GM12878 (cell line): Measurements from ENCODE around the gene FLOT1.

Experiments
- ASH2L ChIP-seq: fragments of 300-600, 200-600 bp; sonication (generic); IDR thresholded peaks from 2 replicates; pipeline ENCODE4 v1.6.1; 2017; ENCODE audit warnings: low read depth, mild to moderate bottlenecking, borderline replicate concordance
- EP300 ChIP-seq, 2 experiments: fragments of 150-350 bp in 1 of 2; IDR thresholded peaks; 2 replicates each; pipeline ENCODE4 v1.6.1; 2011 to 2012; ENCODE audit warnings: low read depth in 2 of 2, low read length in 2 of 2, borderline replicate concordance in 1 of 2, improper control_type of control experiment in 1 of 2, inconsistent platforms in 1 of 2; ENCODE audit not compliant: control insufficient read depth in 1 of 2
- JUNB ChIP-seq: IDR thresholded peaks from 2 replicates; pipeline ENCODE4 v1.6.1; 2016; ENCODE audit warnings: antibody characterized with exemption, mild to moderate bottlenecking
- MXI1 ChIP-seq: fragments of 150-350 bp; IDR thresholded peaks from 2 replicates; pipeline ENCODE4 v1.6.1; 2011; ENCODE audit warnings: low read depth, mild to moderate bottlenecking, inconsistent platforms, low read length, improper control_type of control experiment
- NRF1 ChIP-seq: conservative IDR thresholded peaks from 2 replicates; pipeline ENCODE4 v1.6.1; 2011; ENCODE audit warnings: mild to moderate bottlenecking, low read depth, low read length, improper control_type of control experiment
- RAD21 ChIP-seq: IDR thresholded peaks from 2 replicates; pipeline ENCODE4 v1.6.1; 2011; ENCODE audit warnings: mild to moderate bottlenecking, low read depth, low read length, moderate library complexity; ENCODE audit not compliant: insufficient read depth
- SMARCA5 ChIP-seq: fragments of 450-650 bp; IDR thresholded peaks from 2 replicates; pipeline ENCODE4 v1.6.1; 2017; ENCODE audit warnings: mild to moderate bottlenecking
- SRF ChIP-seq, 2 experiments: IDR thresholded peaks; 2 replicates each; pipeline ENCODE4 v1.6.1; 2011; ENCODE audit warnings: low read depth in 2 of 2, low read length in 2 of 2, mild to moderate bottlenecking in 1 of 2, moderate library complexity in 1 of 2
- TF ChIP-seq, protein P1 (sequence below): fragments of 450-650 bp; IDR thresholded peaks from 2 replicates; pipeline ENCODE4 v1.6.1; 2016; ENCODE audit warnings: mild to moderate bottlenecking, moderate library complexity, borderline replicate concordance
- TF ChIP-seq, protein P2 (sequence below): fragments of 450-650 bp; IDR thresholded peaks from 2 replicates; pipeline ENCODE4 v1.6.1; 2017; ENCODE audit warnings: antibody characterized with exemption, mild to moderate bottlenecking, moderate library complexity
- TF ChIP-seq, protein P3 (sequence below), 3 experiments: IDR thresholded peaks in 2 of 3; conservative IDR thresholded peaks in 1 of 3; 2 replicates each; pipeline ENCODE4 v1.5.1; 2011; ENCODE audit warnings: low read depth in 3 of 3, low read length in 3 of 3, mild to moderate bottlenecking in 3 of 3, control low read depth in 2 of 3, moderate library complexity in 2 of 3, inconsistent platforms in 1 of 3, mixed read lengths in 1 of 3; ENCODE audit not compliant: control insufficient read depth in 2 of 3, insufficient read depth in 1 of 3; ENCODE audit errors: extremely low read depth in 1 of 3
- TF ChIP-seq, protein P4 (sequence below): fragments of 450-650 bp; IDR thresholded peaks from 2 replicates; pipeline ENCODE4 v1.6.1; 2017; ENCODE audit warnings: mild to moderate bottlenecking

DNA sequence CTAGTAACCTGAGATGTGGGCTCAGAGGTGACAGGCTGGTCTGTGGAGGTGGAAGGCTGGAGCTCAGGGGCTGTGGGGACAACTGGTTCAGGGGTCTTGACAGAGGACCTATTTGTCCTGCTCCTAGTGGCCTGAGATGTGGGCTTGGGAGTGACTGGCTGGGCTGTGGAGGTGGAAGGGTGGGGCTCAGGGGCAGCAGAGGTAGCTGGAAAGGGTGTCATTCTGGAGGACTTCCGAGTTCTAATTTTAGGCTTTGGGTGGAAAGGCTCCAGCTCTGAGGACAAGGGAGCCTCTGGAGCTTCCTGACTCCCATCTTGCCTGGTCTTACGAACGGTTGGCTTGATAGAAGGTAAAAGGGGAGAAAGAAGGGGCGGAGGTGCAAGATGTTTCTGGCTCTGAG, 36.9 kb downstream of the FLOT1 start:
- TF ChIP-seq SRF (IDR thresholded peaks at IDR 0.05; ENCODE audit: low read depth in 2 of 2, low read length in 2 of 2): no peak
- no peak for TF ChIP-seq RAD21
- TF ChIP-seq, protein P1, sequence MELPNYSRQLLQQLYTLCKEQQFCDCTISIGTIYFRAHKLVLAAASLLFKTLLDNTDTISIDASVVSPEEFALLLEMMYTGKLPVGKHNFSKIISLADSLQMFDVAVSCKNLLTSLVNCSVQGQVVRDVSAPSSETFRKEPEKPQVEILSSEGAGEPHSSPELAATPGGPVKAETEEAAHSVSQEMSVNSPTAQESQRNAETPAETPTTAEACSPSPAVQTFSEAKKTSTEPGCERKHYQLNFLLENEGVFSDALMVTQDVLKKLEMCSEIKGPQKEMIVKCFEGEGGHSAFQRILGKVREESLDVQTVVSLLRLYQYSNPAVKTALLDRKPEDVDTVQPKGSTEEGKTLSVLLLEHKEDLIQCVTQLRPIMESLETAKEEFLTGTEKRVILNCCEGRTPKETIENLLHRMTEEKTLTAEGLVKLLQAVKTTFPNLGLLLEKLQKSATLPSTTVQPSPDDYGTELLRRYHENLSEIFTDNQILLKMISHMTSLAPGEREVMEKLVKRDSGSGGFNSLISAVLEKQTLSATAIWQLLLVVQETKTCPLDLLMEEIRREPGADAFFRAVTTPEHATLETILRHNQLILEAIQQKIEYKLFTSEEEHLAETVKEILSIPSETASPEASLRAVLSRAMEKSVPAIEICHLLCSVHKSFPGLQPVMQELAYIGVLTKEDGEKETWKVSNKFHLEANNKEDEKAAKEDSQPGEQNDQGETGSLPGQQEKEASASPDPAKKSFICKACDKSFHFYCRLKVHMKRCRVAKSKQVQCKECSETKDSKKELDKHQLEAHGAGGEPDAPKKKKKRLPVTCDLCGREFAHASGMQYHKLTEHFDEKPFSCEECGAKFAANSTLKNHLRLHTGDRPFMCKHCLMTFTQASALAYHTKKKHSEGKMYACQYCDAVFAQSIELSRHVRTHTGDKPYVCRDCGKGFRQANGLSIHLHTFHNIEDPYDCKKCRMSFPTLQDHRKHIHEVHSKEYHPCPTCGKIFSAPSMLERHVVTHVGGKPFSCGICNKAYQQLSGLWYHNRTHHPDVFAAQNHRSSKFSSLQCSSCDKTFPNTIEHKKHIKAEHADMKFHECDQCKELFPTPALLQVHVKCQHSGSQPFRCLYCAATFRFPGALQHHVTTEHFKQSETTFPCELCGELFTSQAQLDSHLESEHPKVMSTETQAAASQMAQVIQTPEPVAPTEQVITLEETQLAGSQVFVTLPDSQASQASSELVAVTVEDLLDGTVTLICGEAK: no peak
- TF ChIP-seq, protein P2, sequence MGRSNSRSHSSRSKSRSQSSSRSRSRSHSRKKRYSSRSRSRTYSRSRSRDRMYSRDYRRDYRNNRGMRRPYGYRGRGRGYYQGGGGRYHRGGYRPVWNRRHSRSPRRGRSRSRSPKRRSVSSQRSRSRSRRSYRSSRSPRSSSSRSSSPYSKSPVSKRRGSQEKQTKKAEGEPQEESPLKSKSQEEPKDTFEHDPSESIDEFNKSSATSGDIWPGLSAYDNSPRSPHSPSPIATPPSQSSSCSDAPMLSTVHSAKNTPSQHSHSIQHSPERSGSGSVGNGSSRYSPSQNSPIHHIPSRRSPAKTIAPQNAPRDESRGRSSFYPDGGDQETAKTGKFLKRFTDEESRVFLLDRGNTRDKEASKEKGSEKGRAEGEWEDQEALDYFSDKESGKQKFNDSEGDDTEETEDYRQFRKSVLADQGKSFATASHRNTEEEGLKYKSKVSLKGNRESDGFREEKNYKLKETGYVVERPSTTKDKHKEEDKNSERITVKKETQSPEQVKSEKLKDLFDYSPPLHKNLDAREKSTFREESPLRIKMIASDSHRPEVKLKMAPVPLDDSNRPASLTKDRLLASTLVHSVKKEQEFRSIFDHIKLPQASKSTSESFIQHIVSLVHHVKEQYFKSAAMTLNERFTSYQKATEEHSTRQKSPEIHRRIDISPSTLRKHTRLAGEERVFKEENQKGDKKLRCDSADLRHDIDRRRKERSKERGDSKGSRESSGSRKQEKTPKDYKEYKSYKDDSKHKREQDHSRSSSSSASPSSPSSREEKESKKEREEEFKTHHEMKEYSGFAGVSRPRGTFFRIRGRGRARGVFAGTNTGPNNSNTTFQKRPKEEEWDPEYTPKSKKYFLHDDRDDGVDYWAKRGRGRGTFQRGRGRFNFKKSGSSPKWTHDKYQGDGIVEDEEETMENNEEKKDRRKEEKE: no peak
- TF ChIP-seq, protein P3, sequence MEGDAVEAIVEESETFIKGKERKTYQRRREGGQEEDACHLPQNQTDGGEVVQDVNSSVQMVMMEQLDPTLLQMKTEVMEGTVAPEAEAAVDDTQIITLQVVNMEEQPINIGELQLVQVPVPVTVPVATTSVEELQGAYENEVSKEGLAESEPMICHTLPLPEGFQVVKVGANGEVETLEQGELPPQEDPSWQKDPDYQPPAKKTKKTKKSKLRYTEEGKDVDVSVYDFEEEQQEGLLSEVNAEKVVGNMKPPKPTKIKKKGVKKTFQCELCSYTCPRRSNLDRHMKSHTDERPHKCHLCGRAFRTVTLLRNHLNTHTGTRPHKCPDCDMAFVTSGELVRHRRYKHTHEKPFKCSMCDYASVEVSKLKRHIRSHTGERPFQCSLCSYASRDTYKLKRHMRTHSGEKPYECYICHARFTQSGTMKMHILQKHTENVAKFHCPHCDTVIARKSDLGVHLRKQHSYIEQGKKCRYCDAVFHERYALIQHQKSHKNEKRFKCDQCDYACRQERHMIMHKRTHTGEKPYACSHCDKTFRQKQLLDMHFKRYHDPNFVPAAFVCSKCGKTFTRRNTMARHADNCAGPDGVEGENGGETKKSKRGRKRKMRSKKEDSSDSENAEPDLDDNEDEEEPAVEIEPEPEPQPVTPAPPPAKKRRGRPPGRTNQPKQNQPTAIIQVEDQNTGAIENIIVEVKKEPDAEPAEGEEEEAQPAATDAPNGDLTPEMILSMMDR (IDR thresholded peaks at IDR 0.05 in 2 of 3, conservative IDR thresholded peaks at IDR 0.05 in 1 of 3; ENCODE audit: control insufficient read depth in 2 of 3, extremely low read depth in 1 of 3, insufficient read depth in 1 of 3, low read depth in 3 of 3, low read length in 3 of 3): no peak
- no peak for TF ChIP-seq SMARCA5
- TF ChIP-seq EP300 (IDR thresholded peaks at IDR 0.05; ENCODE audit: borderline replicate concordance in 1 of 2, control insufficient read depth in 1 of 2, low read depth in 2 of 2, low read length in 2 of 2): no peak
- no peak for TF ChIP-seq NRF1
- TF ChIP-seq MXI1: no peak
- no peak for TF ChIP-seq ASH2L
- TF ChIP-seq, protein P4, sequence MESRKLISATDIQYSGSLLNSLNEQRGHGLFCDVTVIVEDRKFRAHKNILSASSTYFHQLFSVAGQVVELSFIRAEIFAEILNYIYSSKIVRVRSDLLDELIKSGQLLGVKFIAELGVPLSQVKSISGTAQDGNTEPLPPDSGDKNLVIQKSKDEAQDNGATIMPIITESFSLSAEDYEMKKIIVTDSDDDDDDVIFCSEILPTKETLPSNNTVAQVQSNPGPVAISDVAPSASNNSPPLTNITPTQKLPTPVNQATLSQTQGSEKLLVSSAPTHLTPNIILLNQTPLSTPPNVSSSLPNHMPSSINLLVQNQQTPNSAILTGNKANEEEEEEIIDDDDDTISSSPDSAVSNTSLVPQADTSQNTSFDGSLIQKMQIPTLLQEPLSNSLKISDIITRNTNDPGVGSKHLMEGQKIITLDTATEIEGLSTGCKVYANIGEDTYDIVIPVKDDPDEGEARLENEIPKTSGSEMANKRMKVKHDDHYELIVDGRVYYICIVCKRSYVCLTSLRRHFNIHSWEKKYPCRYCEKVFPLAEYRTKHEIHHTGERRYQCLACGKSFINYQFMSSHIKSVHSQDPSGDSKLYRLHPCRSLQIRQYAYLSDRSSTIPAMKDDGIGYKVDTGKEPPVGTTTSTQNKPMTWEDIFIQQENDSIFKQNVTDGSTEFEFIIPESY: no peak
- TF ChIP-seq JUNB: no peak
